GM21423 (cell line): ENCODE results near the gene UHRF1.

Experiments used
- ATAC-seq: cut with Tn5 transposase; IDR thresholded peaks from one replicate; pipeline ENCODE4 v1.9.1; 2021; ENCODE audit warnings: mild to moderate bottlenecking, moderate library complexity; ENCODE audit not compliant: unreplicated experiment

The UHRF1 gene

GRCh38 chr19:4986471-4986891 lies 77.2 kb downstream of the UHRF1 start:
- no peak for ATAC-seq

- ATAC-seq = no peak
These were observed 78.0 kb downstream of the UHRF1 start for GRCh38 chr19:4987256-4987655.

- ATAC-seq = no peak
These were observed 78.5 kb downstream of the UHRF1 start for GRCh38 chr19:4987692-4988370.

- ATAC-seq = no peak
These were observed 79.5 kb downstream of the UHRF1 start for GRCh38 chr19:4988770-4989251.

- no peak for ATAC-seq
These were observed 81.0 kb downstream of the UHRF1 start for GRCh38 chr19:4990306-4990705.

GRCh38 chr19:4991538-4991937 lies 82.2 kb downstream of the UHRF1 start:
- no peak for ATAC-seq

- no peak for ATAC-seq
These were observed 82.8 kb downstream of the UHRF1 start for GRCh38 chr19:4991996-4992698.

GRCh38 chr19:4993683-4994082 lies 84.4 kb downstream of the UHRF1 start:
- no peak for ATAC-seq

- ATAC-seq = no peak
These were observed 87.4 kb downstream of the UHRF1 start for GRCh38 chr19:4996701-4997100.

GRCh38 chr19:4997297-4997696 lies 88.0 kb downstream of the UHRF1 start:
- ATAC-seq = no peak

- ATAC-seq = no peak
These were observed 90.9 kb downstream of the UHRF1 start for GRCh38 chr19:5000120-5000611.

- no peak for ATAC-seq
These were observed 92.3 kb downstream of the UHRF1 start for GRCh38 chr19:5001615-5002014.

- ATAC-seq = no peak
These were observed 92.8 kb downstream of the UHRF1 start for GRCh38 chr19:5002143-5002542.

GRCh38 chr19:5003781-5004180 lies 94.5 kb downstream of the UHRF1 start:
- ATAC-seq = no peak

GRCh38 chr19:5005096-5005495 lies 95.8 kb downstream of the UHRF1 start:
- no peak for ATAC-seq

- ATAC-seq = no peak
These were observed 96.9 kb downstream of the UHRF1 start for GRCh38 chr19:5006201-5006600.

GRCh38 chr19:5006821-5007220 lies 97.5 kb downstream of the UHRF1 start:
- no peak for ATAC-seq
